ENCODE measurements around the gene FBXL15. TPM values are rescaled to one million over a fixed set of nuclear protein-coding genes. Genes with fewer than 3 reads are reported as not detected.

The FBXL15 gene
- total RNA-seq, 1 donor from 2014 or later: 9.8 TPM

DNA sequence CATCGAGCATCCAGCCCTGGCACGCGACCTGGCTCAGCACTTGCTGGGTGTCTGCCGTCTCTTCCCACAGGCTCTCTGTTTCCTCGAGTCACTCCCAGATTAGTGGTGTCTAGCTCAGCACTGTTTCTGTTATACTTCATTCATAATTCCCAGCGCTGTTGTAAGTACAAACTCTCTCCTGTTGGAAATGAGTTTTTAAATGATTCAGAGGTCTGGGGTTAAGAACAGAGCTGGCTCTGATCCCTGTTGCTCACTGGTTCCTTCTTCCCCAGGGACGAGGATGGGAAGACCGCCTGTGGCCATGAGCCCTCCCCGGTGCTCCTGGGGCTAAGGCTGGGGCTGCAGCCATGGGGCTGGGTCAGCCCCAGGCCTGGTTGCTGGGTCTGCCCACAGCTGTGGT, 48.0 kb downstream of the FBXL15 start:
- Mint-ChIP-seq H3K27me3 (ENCODE audit: unreplicated experiment) (no peaks in the 10 kb centered on the region), H3K9me3 (ENCODE audit: unreplicated experiment) (no peaks in the 10 kb centered on the region), H3K4me3 (ENCODE audit: unreplicated experiment) (no peak overlapping the region), H3K27ac (ENCODE audit: unreplicated experiment) (no peak overlapping the region), H3K36me3 (ENCODE audit: unreplicated experiment) (no peaks in the 10 kb centered on the region), H3K4me1 (ENCODE audit: unreplicated experiment) (peaks cover 5% of the 10 kb centered on the region)
- no peak for DNase-seq (ENCODE audit: extremely low spot score, unreplicated experiment)
- TF ChIP-seq, protein P1, sequence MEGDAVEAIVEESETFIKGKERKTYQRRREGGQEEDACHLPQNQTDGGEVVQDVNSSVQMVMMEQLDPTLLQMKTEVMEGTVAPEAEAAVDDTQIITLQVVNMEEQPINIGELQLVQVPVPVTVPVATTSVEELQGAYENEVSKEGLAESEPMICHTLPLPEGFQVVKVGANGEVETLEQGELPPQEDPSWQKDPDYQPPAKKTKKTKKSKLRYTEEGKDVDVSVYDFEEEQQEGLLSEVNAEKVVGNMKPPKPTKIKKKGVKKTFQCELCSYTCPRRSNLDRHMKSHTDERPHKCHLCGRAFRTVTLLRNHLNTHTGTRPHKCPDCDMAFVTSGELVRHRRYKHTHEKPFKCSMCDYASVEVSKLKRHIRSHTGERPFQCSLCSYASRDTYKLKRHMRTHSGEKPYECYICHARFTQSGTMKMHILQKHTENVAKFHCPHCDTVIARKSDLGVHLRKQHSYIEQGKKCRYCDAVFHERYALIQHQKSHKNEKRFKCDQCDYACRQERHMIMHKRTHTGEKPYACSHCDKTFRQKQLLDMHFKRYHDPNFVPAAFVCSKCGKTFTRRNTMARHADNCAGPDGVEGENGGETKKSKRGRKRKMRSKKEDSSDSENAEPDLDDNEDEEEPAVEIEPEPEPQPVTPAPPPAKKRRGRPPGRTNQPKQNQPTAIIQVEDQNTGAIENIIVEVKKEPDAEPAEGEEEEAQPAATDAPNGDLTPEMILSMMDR (IDR thresholded peaks at IDR 0.05): no peak

DNA sequence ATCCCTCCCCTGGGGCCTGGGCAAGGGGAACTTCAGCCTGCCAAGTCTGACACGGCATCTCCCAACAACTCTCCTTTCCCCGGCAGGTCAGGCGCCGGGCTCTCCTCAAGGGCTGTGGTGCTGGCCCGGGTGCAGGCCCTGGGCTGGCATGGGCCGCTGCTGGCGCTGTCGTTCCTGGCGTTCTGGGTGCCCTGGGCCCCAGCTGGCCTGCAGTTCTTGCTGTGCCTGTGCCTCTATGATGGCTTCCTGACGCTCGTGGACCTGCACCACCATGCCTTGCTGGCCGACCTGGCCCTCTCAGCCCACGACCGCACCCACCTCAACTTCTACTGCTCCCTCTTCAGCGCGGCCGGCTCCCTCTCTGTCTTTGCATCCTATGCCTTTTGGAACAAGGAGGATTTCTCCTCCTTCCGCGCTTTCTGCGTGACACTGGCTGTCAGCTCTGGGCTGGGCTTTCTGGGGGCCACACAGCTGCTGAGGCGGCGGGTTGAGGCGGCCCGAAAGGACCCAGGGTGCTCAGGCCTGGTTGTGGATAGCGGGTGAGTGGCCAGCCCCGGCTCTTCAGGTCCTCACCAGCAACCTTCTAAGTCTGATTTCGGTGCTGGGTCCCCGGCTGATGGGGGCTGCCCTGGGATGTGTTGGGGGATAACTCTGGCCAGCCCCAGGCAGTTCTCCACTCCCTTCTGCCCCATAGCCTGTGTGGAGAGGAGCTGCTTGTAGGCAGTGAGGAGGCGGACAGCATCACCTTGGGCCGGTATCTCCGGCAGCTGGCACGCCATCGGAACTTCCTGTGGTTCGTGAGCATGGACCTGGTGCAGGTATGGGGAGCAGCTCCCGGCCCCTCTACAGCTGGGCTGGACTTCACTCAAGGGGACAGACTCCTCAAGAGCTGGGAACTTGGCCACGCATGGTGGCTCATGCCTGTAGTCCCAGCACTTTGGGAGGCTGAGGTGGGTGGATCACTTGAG, 50.2 kb downstream of the FBXL15 start:
- H3K9me3 Mint-ChIP-seq (ENCODE audit: unreplicated experiment): no peaks in the 10 kb centered on the region
- no peak for DNase-seq (ENCODE audit: extremely low spot score, unreplicated experiment)
- peaks cover 3% of the 10 kb centered on the region for H3K36me3 Mint-ChIP-seq (ENCODE audit: unreplicated experiment)
- no peaks in the 10 kb centered on the region for H3K27me3 Mint-ChIP-seq (ENCODE audit: unreplicated experiment)
- no peak overlapping the region for H3K4me3 Mint-ChIP-seq (ENCODE audit: unreplicated experiment)
- peaks cover 5% of the 10 kb centered on the region for H3K4me1 Mint-ChIP-seq (ENCODE audit: unreplicated experiment)
- TF ChIP-seq, protein P1 (IDR thresholded peaks at IDR 0.05): no peak
- H3K27ac Mint-ChIP-seq (ENCODE audit: unreplicated experiment): no peak overlapping the region

Small RNAs within 50 kb of the gene (microRNA-seq; reads per million reads assigned to microRNA genes)
- 31.8 reads per million, percentile 38 among the genes with 10 or more reads in this experiment for gene MIR146B (ENCODE audit: unreplicated experiment)

Other genes starting within 250 kb of the FBXL15 start
- gene ELOVL3, start 194.5 kb upstream of the FBXL15 start, total RNA-seq: not detected in 2 replicates
- gene PITX3, start 179.3 kb upstream of the FBXL15 start, total RNA-seq: 0.31 TPM in 1 of 2 replicates, not detected in the other
- 58.7 and 59.9 TPM in 2 replicates for gene GBF1, start 175.3 kb upstream of the FBXL15 start, total RNA-seq
- 32.5 and 38.6 TPM in 2 replicates for gene NFKB2, start 25.1 kb upstream of the FBXL15 start, total RNA-seq
- 0.99 and 1.8 TPM in 2 replicates for gene PSD, start 2.1 kb upstream of the FBXL15 start, total RNA-seq
- gene CUEDC2, start 11.7 kb downstream of the FBXL15 start, total RNA-seq: 81.3 and 82.1 TPM in 2 replicates
- not detected in 2 replicates for gene C10orf95, start 30.7 kb downstream of the FBXL15 start, total RNA-seq
- 120 and 123 TPM in 2 replicates for gene ACTR1A, start 81.9 kb downstream of the FBXL15 start, total RNA-seq
- 16.4 and 16.9 TPM in 2 replicates for gene SUFU, start 83.1 kb downstream of the FBXL15 start, total RNA-seq
- 63.9 and 66.8 TPM in 2 replicates for gene TRIM8, start 223.6 kb downstream of the FBXL15 start, total RNA-seq